ENCODE measurements around the gene CEP192. TPM values are rescaled to one million over a fixed set of nuclear protein-coding genes. Genes with fewer than 3 reads are reported as not detected.

Gene CEP192
- total RNA-seq, 2 donors from 2014 or later = 26.4 to 35.6 TPM

- H3K4me1 Mint-ChIP-seq = peaks cover 11% of the 10 kb centered on the region
- 6 to 9% methylated on average over 7 to 15 of the region's 15 CpGs for whole genome bisulfite sequencing, 2 experiments (ENCODE audit: insufficient coverage in 1 of 2, insufficient read length in 1 of 2)
- H3K27ac ChIP-seq (ENCODE audit: low read depth, low read length) = peak overlapping the region; percentile 88
These were observed 44.4 kb upstream of the CEP192 start for GRCh38 chr18:12946549-12947284.

DNA sequence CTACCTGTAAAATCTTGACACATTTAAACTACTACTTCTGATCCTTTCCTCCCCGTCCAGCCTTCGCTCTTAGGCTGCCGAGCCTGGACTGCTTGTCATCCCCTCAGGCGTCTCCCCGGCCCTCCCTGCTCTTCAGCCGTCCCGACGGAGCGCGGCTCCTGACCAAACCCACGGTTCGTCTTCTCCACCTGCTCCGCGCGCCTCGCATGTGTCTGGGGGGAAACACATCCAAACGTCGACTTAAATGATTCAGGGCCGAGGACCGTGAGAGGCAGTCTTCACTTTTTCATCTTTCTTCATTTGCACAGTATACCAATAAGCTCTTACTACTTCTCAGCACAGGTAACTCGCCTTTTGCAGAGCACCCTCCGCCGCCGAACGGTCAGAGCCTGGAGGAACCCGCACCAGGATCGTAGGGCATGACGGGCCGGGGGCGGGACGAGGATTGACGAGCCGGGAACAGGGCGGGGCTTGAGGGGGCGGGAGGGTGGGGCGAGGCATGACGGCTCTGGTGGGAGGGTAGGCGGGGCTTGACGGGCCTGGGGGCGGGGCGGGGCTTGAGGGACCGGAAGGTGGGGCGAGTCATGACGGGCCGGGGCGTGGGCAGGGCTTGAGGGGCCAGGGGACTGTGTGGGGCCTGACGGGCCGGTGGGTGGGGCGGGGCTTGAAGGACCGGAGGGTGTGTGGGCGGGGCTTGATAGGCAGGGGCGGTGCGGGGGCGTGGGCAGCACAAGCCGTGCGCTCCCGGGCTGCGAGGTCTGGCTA, 43.7 kb upstream of the CEP192 start, which contains the start of gene SEH1L:
TSS of gene SEH1L (plus strand) at position 727 of the 765 bp plus-strand sequence. CDS start 111 bp downstream, outside the sequence.
- WGBS, 2 experiments (ENCODE audit: insufficient coverage in 1 of 2, insufficient read length in 1 of 2) = 0% methylated on average over 14 to 54 of the region's 58 CpGs
- peak within 1 kb of the TSS; percentile 86 for H3K4me3 Mint-ChIP-seq

More at GRCh38 chr18:12946549-12947284, 44.4 kb upstream of the CEP192 start:
- Mint-ChIP-seq H3K27me3 (ENCODE audit: insufficient read depth) (peaks cover 2% of the 10 kb centered on the region), H3K4me3 (peak overlapping the region; percentile 86), H3K27ac (peak overlapping the region; percentile 99), H3K36me3 (ENCODE audit: low read depth) (peaks cover 25% of the 10 kb centered on the region), H3K9me3 (peaks cover 11% of the 10 kb centered on the region)
- Histone ChIP-seq H3K9me3 (ENCODE audit: control insufficient read depth, low read length) (peaks cover 10% of the 10 kb centered on the region), H3K9ac (ENCODE audit: extremely low read depth, low read length, poor library complexity, severe bottlenecking) (peak overlapping the region; percentile 57), H3K4me1 (ENCODE audit: control insufficient read depth, insufficient read depth, low read length) (peaks cover 5% of the 10 kb centered on the region), H3K27me3 (ENCODE audit: control insufficient read depth, insufficient read depth, low read length, poor library complexity, severe bottlenecking) (no peaks in the 10 kb centered on the region), H3K36me3 (ENCODE audit: control insufficient read depth, insufficient read depth, low read length) (peaks cover 22% of the 10 kb centered on the region), H3K4me3 (ENCODE audit: low read length) (peak overlapping the region; percentile 94)
- peak; percentile 80 for DNase-seq
- peak; percentile 25 for TF ChIP-seq CTCF (conservative IDR thresholded peaks at IDR 0.05)

More for the DNA sequence above, 43.7 kb upstream of the CEP192 start, which contains the start of gene SEH1L:
- H3K27me3 Mint-ChIP-seq (ENCODE audit: insufficient read depth) = peaks cover 2% of the 10 kb centered on the region
- H3K4me1 Mint-ChIP-seq = peaks cover 9% of the 10 kb centered on the region
- peak within 1 kb of the TSS; percentile 94 for H3K4me3 ChIP-seq (ENCODE audit: low read length)
- peaks cover 10% of the 10 kb centered on the region for H3K9me3 ChIP-seq (ENCODE audit: control insufficient read depth, low read length)
- peaks cover 28% of the 10 kb centered on the region for H3K36me3 ChIP-seq (ENCODE audit: control insufficient read depth, insufficient read depth, low read length)
- H3K4me1 ChIP-seq (ENCODE audit: control insufficient read depth, insufficient read depth, low read length) = peaks cover 5% of the 10 kb centered on the region
- H3K27me3 ChIP-seq (ENCODE audit: control insufficient read depth, insufficient read depth, low read length, poor library complexity, severe bottlenecking) = no peaks in the 10 kb centered on the region
- H3K9ac ChIP-seq (ENCODE audit: extremely low read depth, low read length, poor library complexity, severe bottlenecking) = peak within 1 kb of the TSS; percentile 63
- peak within 1 kb of the TSS; percentile 97 for H3K27ac ChIP-seq (ENCODE audit: low read depth, low read length)
- H3K36me3 Mint-ChIP-seq (ENCODE audit: low read depth) = peaks cover 27% of the 10 kb centered on the region
- DNase-seq = peak; percentile 100
- TF ChIP-seq CTCF (conservative IDR thresholded peaks at IDR 0.05) = no peak
- H3K9me3 Mint-ChIP-seq = peaks cover 11% of the 10 kb centered on the region
- peak within 1 kb of the TSS; percentile 99 for H3K27ac Mint-ChIP-seq

Data from endodermal cell (in vitro differentiated cells).